Left colon (tissue), 2 donors: Measurements from ENCODE around the gene EGR1. TPM values are rescaled to one million over a fixed set of nuclear protein-coding genes. Genes with fewer than 3 reads are reported as not detected.

ENCODE experiments used
- ATAC-seq: fragments of 200-7000 bp; cut with Tn5 transposase; one replicate; pipeline ENCODE4 v1.9.1; 2020; ENCODE audit warnings: mild to moderate bottlenecking, moderate library complexity
- DNase-seq, 2 donors: peaks; one replicate each; pipeline ENCODE4 v3.0.0-alpha.2; 2020
- intact Hi-C, 2 donors: fragments of 100-400 bp; cut with DNase I in 1 of 2; cut with micrococcal nuclease in 1 of 2; formaldehyde crosslinking; loops; one replicate each; pipeline versions ENCODE4 v1.11.2 to v1.14.0; 2022; cut with DNase I, micrococcal nuclease
- long read RNA-seq: library from polyadenylated mRNA; unstranded; transcript quantifications from one replicate; pipeline ENCODE4 v2.0.0, GENCODE V29; 2021
- total RNA-seq, 2 donors: library from RNA; stranded (reverse); fragmentation: NEBNext Ultra II Directional; extraction: Animal tissue kit (Norgen Biotek cat#: 25700); gene quantifications; one replicate each; pipeline ENCODE4 v1.2.1, GENCODE V29; 2021
- donor health status: DM: no; HTN: no; CAD: no.
- donor health status: DM: yes; HTN: yes; CAD: no.

The EGR1 gene
- total RNA-seq = 100 to 1,000 TPM in 1 of 2 donors, 10 to 100 TPM in 1; 29.8 to 102 TPM
- long read RNA-seq, partial matches to known transcripts = 0 of 16 reads
- long read RNA-seq, other reads (novel, unspliced or antisense) = 12 of 16 reads

DNA sequence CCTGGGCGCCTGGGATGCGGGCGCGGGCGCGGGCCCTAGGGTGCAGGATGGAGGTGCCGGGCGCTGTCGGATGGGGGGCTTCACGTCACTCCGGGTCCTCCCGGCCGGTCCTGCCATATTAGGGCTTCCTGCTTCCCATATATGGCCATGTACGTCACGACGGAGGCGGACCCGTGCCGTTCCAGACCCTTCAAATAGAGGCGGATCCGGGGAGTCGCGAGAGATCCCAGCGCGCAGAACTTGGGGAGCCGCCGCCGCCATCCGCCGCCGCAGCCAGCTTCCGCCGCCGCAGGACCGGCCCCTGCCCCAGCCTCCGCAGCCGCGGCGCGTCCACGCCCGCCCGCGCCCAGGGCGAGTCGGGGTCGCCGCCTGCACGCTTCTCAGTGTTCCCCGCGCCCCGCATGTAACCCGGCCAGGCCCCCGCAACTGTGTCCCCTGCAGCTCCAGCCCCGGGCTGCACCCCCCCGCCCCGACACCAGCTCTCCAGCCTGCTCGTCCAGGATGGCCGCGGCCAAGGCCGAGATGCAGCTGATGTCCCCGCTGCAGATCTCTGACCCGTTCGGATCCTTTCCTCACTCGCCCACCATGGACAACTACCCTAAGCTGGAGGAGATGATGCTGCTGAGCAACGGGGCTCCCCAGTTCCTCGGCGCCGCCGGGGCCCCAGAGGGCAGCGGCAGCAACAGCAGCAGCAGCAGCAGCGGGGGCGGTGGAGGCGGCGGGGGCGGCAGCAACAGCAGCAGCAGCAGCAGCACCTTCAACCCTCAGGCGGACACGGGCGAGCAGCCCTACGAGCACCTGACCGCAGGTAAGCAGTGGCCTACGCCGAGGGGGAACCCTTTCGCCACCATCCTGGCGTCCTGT is at the start of gene EGR1:
Gene EGR1 (plus strand): TSS at position 219 of the 864 bp plus-strand sequence. CDS start 283 bp downstream, at position 502.
- ATAC-seq = peak; percentile 59
- intact Hi-C loops = no loop called here
- peak; percentile 96 for DNase-seq

DNA sequence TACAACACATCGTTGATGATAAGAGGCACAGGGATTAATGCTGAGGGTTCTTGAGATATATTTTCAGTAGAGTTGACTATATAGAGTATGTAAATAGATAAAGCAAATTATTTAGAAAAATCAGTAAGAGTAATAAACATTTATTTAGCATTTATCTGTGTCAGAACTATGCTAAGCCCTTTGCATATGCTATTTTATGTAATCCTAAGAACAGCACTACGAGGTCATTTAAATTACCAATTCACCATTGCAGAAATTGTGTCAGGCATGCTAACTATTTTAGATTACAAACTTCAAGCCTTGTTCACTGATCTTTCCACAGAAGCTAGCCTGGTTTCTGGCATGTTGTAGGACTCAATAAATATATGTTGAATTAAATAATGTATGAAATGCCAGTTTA is 46.8 kb upstream of the EGR1 start:
- ATAC-seq = no peak
- DNase-seq = no peak
- intact Hi-C loops = no loop called here

DNA sequence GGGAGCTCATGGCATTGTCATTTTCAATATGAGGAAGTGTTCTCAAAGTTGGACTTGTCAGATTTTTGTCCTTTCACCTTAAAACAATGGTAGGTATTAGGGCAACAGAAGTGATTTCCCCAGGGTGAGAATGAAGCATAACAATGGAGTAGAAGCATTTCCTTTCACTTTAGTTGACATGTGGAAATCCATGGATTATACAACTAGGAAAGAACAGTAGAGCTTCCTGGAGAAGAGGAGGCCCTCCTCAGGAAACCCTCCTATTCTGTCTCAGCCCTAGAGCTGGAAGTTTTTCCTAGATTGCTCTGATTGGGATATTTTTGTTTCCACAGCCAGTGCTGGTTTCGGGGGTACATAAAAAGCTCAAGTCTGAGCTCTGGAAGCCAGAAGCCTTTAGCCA is 40.2 kb upstream of the EGR1 start:
- intact Hi-C loops = no loop called here
- DNase-seq (no peak), ATAC-seq (no peak)

- no peak for DNase-seq
- intact Hi-C loops = no loop called here
- no peak for ATAC-seq
These were observed 29.3 kb upstream of the EGR1 start for GRCh38 chr5:138435943-138436342.

- no peak for DNase-seq
- peak; percentile 16 for ATAC-seq
- intact Hi-C loops = no loop called here
These were observed 27.1 kb upstream of the EGR1 start for GRCh38 chr5:138438003-138438723.

DNA sequence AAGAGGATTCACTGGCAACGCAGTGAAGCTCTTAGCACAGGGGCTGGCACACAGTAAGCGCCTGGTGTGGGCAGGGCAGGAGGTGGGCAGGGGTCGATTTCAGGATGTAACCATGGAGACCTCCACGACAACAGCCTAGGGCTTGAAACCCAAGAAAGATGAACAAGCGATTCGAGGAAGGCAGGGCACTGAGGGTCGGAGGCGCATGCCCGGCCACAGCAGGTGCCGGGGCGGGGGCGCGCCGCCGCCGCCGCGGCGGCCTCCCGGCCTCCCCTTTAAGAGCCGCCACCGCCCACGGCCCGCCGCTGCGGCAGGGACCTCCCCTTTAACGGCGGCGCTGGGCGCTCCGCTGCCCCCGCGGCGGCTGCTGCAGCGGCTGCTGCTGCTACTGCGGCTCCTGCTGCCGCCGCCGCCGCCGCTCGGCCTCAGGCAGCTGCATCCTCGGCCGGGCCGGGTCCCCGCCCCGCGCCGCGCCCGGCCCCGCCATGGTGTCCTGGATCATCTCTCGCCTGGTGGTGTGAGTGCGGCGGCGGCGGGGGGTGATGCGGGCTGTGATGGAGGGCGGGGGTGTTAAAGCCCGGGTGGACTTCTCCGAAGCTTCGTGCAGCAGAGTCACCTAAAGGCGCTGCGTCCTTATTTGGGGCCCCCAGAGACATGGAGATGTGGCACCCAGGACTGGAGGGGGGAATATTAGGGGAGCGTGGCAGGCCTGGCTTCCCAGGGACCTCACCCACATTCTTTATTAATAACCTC is 26.4 kb upstream of the EGR1 start, which contains the start of gene REEP2:
Gene REEP2 (plus strand): TSS at position 334 of the 753 bp plus-strand sequence. CDS start 152 bp downstream, at position 486.
- peak in 1 of 2 donors; percentile 50 for DNase-seq
- peak; percentile 76 for ATAC-seq
- intact Hi-C loops = no loop called here

DNA sequence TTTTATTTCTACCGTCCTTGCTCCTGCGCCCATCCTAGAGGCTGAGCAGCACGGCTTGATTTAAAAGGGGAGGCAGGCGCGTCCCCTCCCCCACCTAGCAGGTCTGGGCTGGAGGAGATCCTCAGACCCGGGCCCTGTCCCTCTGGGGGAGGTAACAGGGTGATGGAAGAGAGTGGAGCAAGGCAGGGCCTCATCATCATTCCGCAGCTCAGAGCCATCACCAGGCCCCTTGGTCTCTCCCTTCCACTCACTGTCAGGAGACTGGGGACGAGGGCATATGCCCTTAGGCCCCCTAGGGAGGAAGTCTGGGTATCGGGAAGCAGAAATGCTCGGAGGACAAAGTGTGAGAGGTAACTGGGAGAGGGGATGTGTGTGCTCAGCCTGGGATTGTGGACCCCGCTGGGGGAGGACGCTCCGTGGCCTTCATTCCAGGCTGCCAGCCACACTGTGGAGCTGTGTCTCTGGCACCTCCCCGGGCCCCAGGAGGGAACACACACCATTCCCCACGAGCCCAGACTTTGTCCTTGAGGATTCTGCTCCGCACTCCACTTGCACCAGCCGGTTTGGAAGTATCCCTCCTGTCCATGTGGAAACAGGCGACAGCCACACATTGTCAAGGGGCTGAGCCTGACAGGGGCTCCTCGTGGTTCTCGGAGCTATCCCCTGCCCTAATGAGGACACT is 25.7 kb upstream of the EGR1 start:
- no peak for DNase-seq
- ATAC-seq = peak; percentile 5
- intact Hi-C loops = loop anchor here in 1 of 2 donors (10.0 kb wide), 1 partner anchor 65 kb away; no protein-coding TSS in a partner anchor

- intact Hi-C loops = loop anchor here in 1 of 2 donors (10.0 kb wide), 1 partner anchor 64 kb away; no protein-coding TSS in a partner anchor
- DNase-seq (no peak), ATAC-seq (no peak)
These were observed 24.9 kb upstream of the EGR1 start for GRCh38 chr5:138440159-138441073.

- intact Hi-C loops = loop anchor here in 1 of 2 donors (10.0 kb wide), 1 partner anchor 64 kb away; no protein-coding TSS in a partner anchor
- ATAC-seq = no peak
- no peak for DNase-seq
These were observed 24.1 kb upstream of the EGR1 start for GRCh38 chr5:138441221-138441620.

DNA sequence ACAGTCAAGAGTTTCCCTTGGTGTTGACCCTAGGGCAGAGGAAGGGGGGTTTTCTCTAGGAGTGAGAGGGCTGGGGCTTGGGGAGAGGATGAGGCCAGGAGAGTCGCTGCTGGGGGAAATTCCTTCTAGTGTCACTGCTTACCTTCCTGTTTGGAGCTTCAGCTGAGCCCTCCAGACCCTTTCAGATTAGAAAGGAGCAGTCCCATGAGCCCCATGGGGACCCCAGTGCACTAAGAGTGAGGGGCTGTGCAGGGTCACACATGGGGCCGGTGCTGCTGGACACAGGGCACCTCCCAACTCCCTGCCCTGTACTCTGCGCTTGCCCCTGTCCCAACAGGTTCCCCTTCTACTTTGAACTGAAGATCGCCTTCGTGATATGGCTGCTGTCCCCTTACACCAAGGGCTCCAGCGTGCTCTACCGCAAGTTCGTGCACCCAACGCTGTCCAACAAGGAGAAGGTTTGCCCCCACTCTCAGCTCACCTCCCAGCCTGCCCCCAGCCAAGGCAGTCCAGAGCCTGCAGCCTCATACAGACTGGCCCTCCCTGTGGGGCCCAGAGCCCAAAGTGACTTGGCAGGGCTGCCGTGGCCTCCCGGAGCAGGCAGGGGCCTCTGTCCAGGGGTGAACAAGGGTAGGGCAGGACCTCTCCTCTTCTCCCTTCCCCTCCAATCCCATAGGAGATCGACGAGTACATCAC is 21.1 kb upstream of the EGR1 start:
- no peak for DNase-seq
- intact Hi-C loops = loop anchor here in 1 of 2 donors (10.0 kb wide), 1 partner anchor 61 kb away; no protein-coding TSS in a partner anchor

GRCh38 chr5:138444774-138445546 is 20.3 kb upstream of the EGR1 start:
- ATAC-seq = no peak
- intact Hi-C loops = loop anchor here in 1 of 2 donors (10.0 kb wide), 1 partner anchor 60 kb away; no protein-coding TSS in a partner anchor
- no peak for DNase-seq

More for the DNA sequence above, 21.1 kb upstream of the EGR1 start:
- ATAC-seq = no peak

- DNase-seq (no peak), ATAC-seq (peak; percentile 33)
- intact Hi-C loops = loop anchor here in 1 of 2 donors (10.0 kb wide), 1 partner anchor 59 kb away; no protein-coding TSS in a partner anchor
These were observed 19.6 kb upstream of the EGR1 start for GRCh38 chr5:138445547-138446271.

- DNase-seq = no peak
These were observed 17.2 kb upstream of the EGR1 start for GRCh38 chr5:138448070-138448469.

DNA sequence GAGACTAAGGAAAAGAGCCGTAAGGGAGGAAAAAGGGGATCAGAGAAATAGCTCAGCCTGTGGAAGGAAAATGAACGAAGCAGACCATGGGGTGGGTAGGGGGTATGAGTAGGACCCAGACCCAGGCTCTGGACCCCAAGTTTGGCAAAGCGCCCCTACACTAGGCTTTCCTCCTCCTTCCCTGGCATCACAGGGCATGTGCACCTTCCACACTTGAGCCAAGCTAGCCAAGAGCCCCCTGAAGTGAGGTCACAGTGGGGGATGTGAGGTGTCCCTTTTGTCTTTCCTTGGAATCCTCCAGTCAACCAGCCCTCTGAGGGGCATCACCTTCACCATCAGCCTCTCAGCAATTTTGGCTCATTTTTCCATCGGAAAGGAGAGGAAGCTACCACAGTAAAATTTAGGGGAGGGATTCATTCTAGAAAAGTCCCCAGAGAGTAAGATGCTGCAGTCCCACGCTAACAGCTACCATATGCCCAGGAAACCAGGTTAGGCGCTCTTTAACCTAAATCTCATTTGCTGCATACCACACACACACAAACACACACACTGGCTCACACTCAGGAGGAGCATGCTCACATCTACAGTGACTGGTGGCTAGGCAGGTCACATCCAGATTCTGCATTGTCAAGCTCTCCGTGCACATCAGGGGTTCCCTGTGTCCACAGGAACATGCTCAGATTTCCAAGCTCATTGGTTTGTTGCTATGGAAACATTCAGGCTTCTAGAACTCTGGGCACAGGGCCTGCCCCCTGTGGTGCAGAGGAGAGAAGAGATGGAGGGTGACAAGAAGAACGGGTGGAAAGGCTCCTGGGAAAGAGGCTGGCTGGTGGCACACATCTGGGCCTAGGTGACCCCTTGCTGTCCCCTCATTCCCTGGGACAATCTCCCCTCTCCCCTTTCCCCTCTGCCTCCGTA is 16.5 kb upstream of the EGR1 start:
- DNase-seq = no peak
- intact Hi-C loops = loop anchor here in 1 of 2 donors (10.0 kb wide), 1 partner anchor 56 kb away; no protein-coding TSS in a partner anchor
- ATAC-seq = no peak

More at GRCh38 chr5:138448070-138448469, 17.2 kb upstream of the EGR1 start:
- intact Hi-C loops = loop anchor here in 1 of 2 donors (10.0 kb wide), 1 partner anchor 57 kb away; no protein-coding TSS in a partner anchor
- ATAC-seq = no peak
